ENCODE results near the gene CD209.
"Not testable (repeated sequence)": the region's sequence is repeated elsewhere in the genome, so short reads cannot be mapped to it uniquely, and the experiment has no call there.

Gene CD209, protein sequence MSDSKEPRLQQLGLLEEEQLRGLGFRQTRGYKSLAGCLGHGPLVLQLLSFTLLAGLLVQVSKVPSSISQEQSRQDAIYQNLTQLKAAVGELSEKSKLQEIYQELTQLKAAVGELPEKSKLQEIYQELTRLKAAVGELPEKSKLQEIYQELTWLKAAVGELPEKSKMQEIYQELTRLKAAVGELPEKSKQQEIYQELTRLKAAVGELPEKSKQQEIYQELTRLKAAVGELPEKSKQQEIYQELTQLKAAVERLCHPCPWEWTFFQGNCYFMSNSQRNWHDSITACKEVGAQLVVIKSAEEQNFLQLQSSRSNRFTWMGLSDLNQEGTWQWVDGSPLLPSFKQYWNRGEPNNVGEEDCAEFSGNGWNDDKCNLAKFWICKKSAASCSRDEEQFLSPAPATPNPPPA

DNA sequence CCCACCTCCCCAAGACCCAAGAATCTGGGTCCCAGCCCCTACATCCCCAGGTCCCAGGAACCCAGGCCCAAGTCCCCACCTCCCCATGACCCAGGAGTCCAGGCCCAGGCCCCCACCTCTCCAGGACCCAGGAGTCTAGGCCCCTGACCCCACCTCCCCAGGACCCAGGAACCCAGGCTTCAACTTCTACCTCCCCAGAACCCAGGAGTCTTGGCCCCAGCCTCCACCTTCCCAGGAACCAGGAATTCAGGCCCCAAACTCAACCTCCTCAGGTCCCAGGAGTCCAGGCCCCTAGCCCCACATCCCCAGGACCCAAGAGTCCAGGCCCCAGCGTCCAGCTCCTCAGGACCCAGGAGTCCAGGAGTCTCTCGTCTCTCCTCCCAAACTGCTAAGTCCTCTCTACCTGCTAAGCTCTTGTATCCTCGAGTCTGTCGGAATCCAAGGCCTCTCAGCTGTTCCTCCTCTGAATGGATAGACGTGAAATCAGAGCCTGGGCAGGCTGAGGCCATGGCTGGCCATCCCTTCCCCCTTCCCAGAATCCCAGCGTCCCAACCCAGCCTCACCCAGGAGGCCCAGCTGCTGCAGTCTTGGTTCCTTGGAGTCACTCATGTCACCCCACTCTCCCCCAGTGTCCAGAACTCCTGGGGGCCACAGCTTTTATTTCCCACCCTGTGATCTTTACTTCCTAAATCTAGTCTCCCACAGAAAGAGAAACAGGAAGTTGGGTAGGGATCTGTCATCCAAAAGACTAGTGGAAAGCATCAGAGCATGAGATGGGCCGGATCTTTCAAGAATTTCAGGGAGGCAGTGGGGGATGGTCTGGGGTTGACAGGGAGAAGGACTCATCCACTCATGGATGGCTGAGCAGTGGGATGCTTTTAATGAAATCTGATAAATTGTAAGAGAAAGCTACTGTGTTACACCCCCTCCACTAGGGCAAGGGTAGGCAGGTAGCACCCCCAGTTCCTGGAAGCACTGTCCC lies at the start of gene CD209:
TSS of gene CD209 (minus strand) at position 632 of the 982 bp plus-strand sequence. CDS start at position 609, 23 bp downstream.
- Histone ChIP-seq H3K27ac (no peak within 1 kb of the TSS), H3K79me2 (no peaks in the 10 kb centered on the region), H3K27me3 (ENCODE audit: control insufficient read depth, insufficient read depth, low read length) (no peaks in the 10 kb centered on the region), H3K9ac (no peak within 1 kb of the TSS), H3K36me3 (ENCODE audit: control insufficient read depth, insufficient read depth, low read length) (no peaks in the 10 kb centered on the region), H3K4me1 (no peaks in the 10 kb centered on the region), H2AFZ (no peak within 1 kb of the TSS), H3K4me2 (ENCODE audit: low read length) (no peak within 1 kb of the TSS), H3K4me3 (ENCODE audit: low read depth, low read length) (no peak within 1 kb of the TSS), H3K9me3 (ENCODE audit: control insufficient read depth, low read length) (no peaks in the 10 kb centered on the region)
- TF ChIP-seq, protein P1, sequence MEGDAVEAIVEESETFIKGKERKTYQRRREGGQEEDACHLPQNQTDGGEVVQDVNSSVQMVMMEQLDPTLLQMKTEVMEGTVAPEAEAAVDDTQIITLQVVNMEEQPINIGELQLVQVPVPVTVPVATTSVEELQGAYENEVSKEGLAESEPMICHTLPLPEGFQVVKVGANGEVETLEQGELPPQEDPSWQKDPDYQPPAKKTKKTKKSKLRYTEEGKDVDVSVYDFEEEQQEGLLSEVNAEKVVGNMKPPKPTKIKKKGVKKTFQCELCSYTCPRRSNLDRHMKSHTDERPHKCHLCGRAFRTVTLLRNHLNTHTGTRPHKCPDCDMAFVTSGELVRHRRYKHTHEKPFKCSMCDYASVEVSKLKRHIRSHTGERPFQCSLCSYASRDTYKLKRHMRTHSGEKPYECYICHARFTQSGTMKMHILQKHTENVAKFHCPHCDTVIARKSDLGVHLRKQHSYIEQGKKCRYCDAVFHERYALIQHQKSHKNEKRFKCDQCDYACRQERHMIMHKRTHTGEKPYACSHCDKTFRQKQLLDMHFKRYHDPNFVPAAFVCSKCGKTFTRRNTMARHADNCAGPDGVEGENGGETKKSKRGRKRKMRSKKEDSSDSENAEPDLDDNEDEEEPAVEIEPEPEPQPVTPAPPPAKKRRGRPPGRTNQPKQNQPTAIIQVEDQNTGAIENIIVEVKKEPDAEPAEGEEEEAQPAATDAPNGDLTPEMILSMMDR (IDR thresholded peaks at IDR 0.05) = no peak

DNA sequence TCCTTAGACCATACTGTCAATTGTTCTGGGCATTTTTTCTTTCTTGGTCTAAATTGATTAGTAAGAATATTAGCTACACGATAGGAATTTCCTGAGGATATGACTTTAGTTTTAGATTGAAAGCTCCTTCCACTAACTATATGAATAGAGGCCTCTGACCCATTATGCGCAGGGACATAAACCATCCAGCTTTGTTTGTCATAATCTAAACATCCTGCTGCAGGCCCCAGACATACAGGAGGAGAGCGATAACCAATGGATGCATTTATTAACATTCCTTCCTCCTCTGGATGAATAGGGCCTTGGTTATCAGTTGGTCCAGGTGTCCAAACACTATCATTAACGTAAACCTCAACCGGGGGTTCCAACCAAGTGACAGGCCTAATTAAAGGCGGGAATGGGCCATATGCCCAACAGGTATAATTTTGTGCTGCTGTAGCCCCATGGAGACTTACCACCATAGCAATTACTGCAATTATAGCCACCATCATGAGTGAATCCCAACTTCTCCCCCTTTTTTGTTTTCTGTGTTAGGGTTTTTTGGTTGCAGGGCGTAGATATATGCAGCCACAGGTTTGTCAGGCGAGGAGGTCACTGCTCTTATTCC lies 48.3 kb upstream of the CD209 start:
- Histone ChIP-seq H3K36me3 (ENCODE audit: control insufficient read depth, insufficient read depth, low read length) (no peaks in the 10 kb centered on the region), H2AFZ (no peak overlapping the region), H3K9me3 (ENCODE audit: control insufficient read depth, low read length) (no peaks in the 10 kb centered on the region), H3K79me2 (no peaks in the 10 kb centered on the region), H3K4me2 (ENCODE audit: low read length) (no peak overlapping the region), H3K4me3 (ENCODE audit: low read depth, low read length) (no peak overlapping the region), H3K27me3 (ENCODE audit: control insufficient read depth, insufficient read depth, low read length) (no peaks in the 10 kb centered on the region), H3K4me1 (no peaks in the 10 kb centered on the region), H3K27ac (no peak overlapping the region), H3K9ac (no peak overlapping the region)
- TF ChIP-seq, protein P1 (IDR thresholded peaks at IDR 0.05) = no peak

DNA sequence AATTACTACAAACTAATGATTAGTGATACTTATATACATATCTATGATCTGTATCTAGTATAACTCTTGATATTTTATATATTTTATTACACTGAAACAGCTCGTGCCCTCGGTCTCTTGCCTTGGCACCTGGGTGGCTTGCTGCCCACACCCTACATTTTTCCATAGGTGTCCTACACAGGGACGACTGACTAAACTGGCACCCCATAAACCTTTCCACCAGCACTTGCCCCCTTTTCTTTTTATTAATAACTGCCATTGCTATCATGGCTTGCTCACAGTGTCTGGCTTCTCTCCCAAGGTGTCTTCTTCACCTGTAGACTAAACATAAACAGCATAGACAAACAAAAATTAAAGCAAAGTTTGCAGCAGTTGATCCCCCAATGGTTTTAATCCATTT lies 46.2 kb upstream of the CD209 start:
- TF ChIP-seq, protein P1 (IDR thresholded peaks at IDR 0.05) = no peak
- Histone ChIP-seq H3K4me2 (ENCODE audit: low read length) (no peak overlapping the region), H3K4me1 (no peaks in the 10 kb centered on the region), H3K9ac (no peak overlapping the region), H3K9me3 (ENCODE audit: control insufficient read depth, low read length) (no peaks in the 10 kb centered on the region), H3K4me3 (ENCODE audit: low read depth, low read length) (no peak overlapping the region), H3K36me3 (ENCODE audit: control insufficient read depth, insufficient read depth, low read length) (no peaks in the 10 kb centered on the region), H2AFZ (no peak overlapping the region), H3K79me2 (no peaks in the 10 kb centered on the region), H3K27ac (no peak overlapping the region), H3K27me3 (ENCODE audit: control insufficient read depth, insufficient read depth, low read length) (no peaks in the 10 kb centered on the region)

DNA sequence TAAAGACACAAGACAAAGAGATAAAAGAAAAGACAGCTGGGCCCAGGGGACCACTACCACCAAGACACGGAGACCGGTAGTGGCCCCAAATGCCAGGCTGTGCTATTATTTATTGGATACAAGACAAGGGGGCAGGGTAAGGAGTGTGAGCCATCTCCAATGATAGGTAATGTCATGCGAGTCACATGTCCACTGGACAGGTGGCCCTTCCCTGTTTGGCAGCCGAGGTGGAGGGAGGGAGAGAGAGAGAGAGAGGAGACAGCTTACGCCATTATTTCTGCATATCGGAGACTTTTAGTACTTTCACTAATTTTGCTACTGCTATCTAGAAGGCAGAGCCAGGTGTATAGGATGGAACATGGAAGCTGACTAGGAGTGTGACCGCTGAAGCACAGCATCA lies 45.4 kb upstream of the CD209 start:
- H3K27ac ChIP-seq; H3K9me3 ChIP-seq (ENCODE audit: control insufficient read depth, low read length); H3K9ac ChIP-seq; H3K36me3 ChIP-seq (ENCODE audit: control insufficient read depth, insufficient read depth, low read length); H2AFZ ChIP-seq; H3K79me2 ChIP-seq; H3K27me3 ChIP-seq (ENCODE audit: control insufficient read depth, insufficient read depth, low read length); H3K4me1 ChIP-seq: not testable (repeated sequence)
- peak overlapping the region; percentile 22 for H3K4me3 ChIP-seq (ENCODE audit: low read depth, low read length)
- H3K4me2 ChIP-seq (ENCODE audit: low read length) = peak overlapping the region; percentile 31

DNA sequence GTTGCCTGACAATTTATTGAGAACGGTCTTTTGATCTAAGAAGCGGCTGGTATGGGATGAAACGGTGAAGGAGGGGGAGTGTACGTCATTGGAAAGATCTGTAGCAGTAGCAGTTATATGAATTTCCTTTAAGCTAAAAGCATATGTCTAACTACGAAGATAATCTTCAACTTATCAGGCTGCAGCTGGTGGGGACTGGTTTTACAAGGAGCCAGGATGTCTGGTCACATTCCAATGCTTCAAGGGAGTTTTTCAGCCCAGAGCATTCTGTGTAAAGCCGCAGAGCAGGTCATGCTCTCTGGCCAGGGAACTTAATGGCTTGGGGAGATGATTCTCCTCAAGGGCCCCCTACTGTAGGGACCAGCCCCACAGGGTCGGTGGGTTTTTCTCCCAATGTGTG lies 44.9 kb upstream of the CD209 start:
- no peaks in the 10 kb centered on the region for H3K27me3 ChIP-seq (ENCODE audit: control insufficient read depth, insufficient read depth, low read length)
- no peak overlapping the region for H3K27ac ChIP-seq
- peak overlapping the region; percentile 22 for H3K4me3 ChIP-seq (ENCODE audit: low read depth, low read length)
- TF ChIP-seq, protein P1 (IDR thresholded peaks at IDR 0.05) = no peak
- no peaks in the 10 kb centered on the region for H3K4me1 ChIP-seq
- no peak overlapping the region for H3K9ac ChIP-seq
- peak overlapping the region; percentile 31 for H3K4me2 ChIP-seq (ENCODE audit: low read length)
- no peak overlapping the region for H2AFZ ChIP-seq
- no peaks in the 10 kb centered on the region for H3K79me2 ChIP-seq
- H3K9me3 ChIP-seq (ENCODE audit: control insufficient read depth, low read length) = no peaks in the 10 kb centered on the region
- no peaks in the 10 kb centered on the region for H3K36me3 ChIP-seq (ENCODE audit: control insufficient read depth, insufficient read depth, low read length)
